Lower leg skin (tissue), 4 donors: Measurements from ENCODE around the gene SCAPER. TPM values are rescaled to one million over a fixed set of nuclear protein-coding genes. Genes with fewer than 3 reads are reported as not detected.

Experiments used
- DNase-seq, 2 donors: peaks; one replicate each; pipeline ENCODE4 v3.0.0-alpha.2; 2019; ENCODE audit warnings: low spot score in 2 of 2
- H3K4me3 ChIP-seq: fragments of 200-600 bp; sonication (generic); 2 replicates; pipeline ENCODE4 v1.5.1; 2017; ENCODE audit warnings: mild to moderate bottlenecking, low read depth; ENCODE audit not compliant: poor library complexity, severe bottlenecking
- CTCF ChIP-seq, 3 donors: fragments of 450-650 bp; IDR thresholded peaks; one replicate each; pipeline ENCODE4 v1.5.1; 2016; ENCODE audit warnings: antibody characterized with exemption in 3 of 3, mild to moderate bottlenecking in 3 of 3, moderate library complexity in 2 of 3
- POLR2A ChIP-seq, 2 donors: fragments of 450-650 bp; IDR thresholded peaks; one replicate each; pipeline ENCODE4 v1.6.1; 2016 to 2017; ENCODE audit warnings: antibody characterized with exemption in 2 of 2, mild to moderate bottlenecking in 1 of 2, moderate library complexity in 1 of 2
- WGBS, 2 donors: methylation state at CpG; one replicate each; pipeline ENCODE4 v1.1.5; 2018; 5-methylcytosine and 5-hydroxymethylcytosine counted together
- intact Hi-C: fragments of 100-400 bp; cut with DNase I; formaldehyde crosslinking; loops from one replicate; pipeline ENCODE4 v1.15.0; 2023; ENCODE audit warnings: low total_unique reads
- total RNA-seq, 4 donors: library from RNA; depleted of rRNA; stranded (reverse); fragments of >200 nt; gene quantifications; one replicate each; pipeline ENCODE4 v1.1.0, GENCODE V29; 2016

SCAPER gene
- total RNA-seq, 4 donors from 2014 or later, result 23.8 to 63.2 (median 32.9) TPM

- peak in 1 of 2 donors; percentile 17 for DNase-seq
- 50 to 73% methylated on average over 2 of the region's 2 CpGs for WGBS, 2 donors
- no peak for TF ChIP-seq CTCF (IDR thresholded peaks at IDR 0.05)
- no peak for TF ChIP-seq POLR2A (IDR thresholded peaks at IDR 0.05)
- H3K4me3 ChIP-seq, result no peak overlapping the region
- intact Hi-C loops, result no loop called here
Observed at GRCh38 chr15:76418352-76419140, 486.6 kb downstream of the SCAPER start.

- WGBS, 2 donors, result 92 to 100% methylated on average over 1 of the region's 1 CpG
- intact Hi-C loops, result no loop called here
- DNase-seq, result no peak
- no peak for TF ChIP-seq POLR2A (IDR thresholded peaks at IDR 0.05)
- TF ChIP-seq CTCF (IDR thresholded peaks at IDR 0.05), result no peak
- no peak overlapping the region for H3K4me3 ChIP-seq
Observed at GRCh38 chr15:76401285-76401684, 503.9 kb downstream of the SCAPER start.

- 92 to 96% methylated on average over 1 of the region's 1 CpG for WGBS, 2 donors
- intact Hi-C loops, result no loop called here
- no peak for TF ChIP-seq POLR2A (IDR thresholded peaks at IDR 0.05)
- no peak for TF ChIP-seq CTCF (IDR thresholded peaks at IDR 0.05)
- no peak overlapping the region for H3K4me3 ChIP-seq
- DNase-seq, result no peak
Observed at GRCh38 chr15:76398317-76399104, 506.6 kb downstream of the SCAPER start.

GRCh38 chr15:76393614-76394013, 511.5 kb downstream of the SCAPER start:
- 89 to 100% methylated on average over 1 of the region's 1 CpG for WGBS, 2 donors
- intact Hi-C loops, result no loop called here
- no peak for TF ChIP-seq CTCF (IDR thresholded peaks at IDR 0.05)
- no peak for TF ChIP-seq POLR2A (IDR thresholded peaks at IDR 0.05)
- DNase-seq, result no peak
- no peak overlapping the region for H3K4me3 ChIP-seq

- no peak for DNase-seq
- intact Hi-C loops, result no loop called here
- TF ChIP-seq POLR2A (IDR thresholded peaks at IDR 0.05) (no peak), CTCF (IDR thresholded peaks at IDR 0.05) (no peak)
- H3K4me3 ChIP-seq, result no peak overlapping the region
Observed at GRCh38 chr15:76391847-76392246, 513.3 kb downstream of the SCAPER start.
